GM18498 (cell line): ENCODE measurements around the gene TBCCD1.
"Not testable (repeated sequence)": the region's sequence is repeated elsewhere in the genome, so short reads cannot be mapped to it uniquely, and the experiment has no call there.

Source experiments
- ATAC-seq: cut with Tn5 transposase; IDR thresholded peaks from one replicate; pipeline ENCODE4 v1.9.1; 2021; ENCODE audit warnings: mild to moderate bottlenecking, moderate library complexity; ENCODE audit not compliant: unreplicated experiment

The TBCCD1 gene

DNA sequence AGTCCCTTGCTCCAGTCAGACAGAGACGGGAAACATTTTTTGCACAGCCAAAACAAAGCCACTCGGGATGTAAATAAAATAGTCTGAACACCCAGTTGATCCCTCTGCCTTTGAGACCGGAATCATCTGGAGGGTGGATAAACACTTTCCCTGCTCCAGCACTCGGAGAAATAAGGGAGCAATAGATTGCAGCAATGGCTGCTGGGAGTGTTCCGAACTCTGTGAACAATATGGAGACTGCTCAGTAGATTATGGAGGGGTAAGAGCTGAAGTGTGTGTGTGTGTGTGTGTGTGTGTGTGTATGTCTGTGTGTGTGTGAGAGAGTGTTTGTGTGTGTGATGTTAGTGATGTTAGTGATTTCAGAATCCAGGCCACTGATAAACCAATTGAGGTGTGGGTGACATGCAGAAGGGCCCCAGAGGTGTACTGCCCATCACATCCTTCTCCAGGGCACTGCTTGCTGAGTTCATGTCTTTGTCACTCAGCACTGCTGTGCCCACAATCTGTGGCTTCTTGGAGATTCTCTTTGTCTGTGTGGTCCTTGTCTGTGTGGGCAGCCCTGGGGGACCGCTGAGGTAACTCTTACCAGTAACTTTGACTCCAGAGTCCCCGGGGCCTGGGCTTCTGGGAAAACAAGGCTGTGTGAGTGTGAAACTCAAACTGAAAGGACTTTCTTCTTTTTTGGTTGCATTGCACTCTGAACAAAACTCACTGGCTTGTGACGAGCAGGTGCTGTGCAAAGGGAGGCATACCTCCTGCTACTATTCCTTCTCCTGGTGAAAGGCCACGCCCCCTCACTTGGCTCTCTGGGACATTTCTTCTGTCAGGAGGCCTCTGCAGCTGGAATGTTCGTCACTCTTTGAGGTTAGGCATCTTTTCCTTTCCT lies 45.9 kb downstream of the TBCCD1 start:
- peak; percentile 59 for ATAC-seq

DNA sequence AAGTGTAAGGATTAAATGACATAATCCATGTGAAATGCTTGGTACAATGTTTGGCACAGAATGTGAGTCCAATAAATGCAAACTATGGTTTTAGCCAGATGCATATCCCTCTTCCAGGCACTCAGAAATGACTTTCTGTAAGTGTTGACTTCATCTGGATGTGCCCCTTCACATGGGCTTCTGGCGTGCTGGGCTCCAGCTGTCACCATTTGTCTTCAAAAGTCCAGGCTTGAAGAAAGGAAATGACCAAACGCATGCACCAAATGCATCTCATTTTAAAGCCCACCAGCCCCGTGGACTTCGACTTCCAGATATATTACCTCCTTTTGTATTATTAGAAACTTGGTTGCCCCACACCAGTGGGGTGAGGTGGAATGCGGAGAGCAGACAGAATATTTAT lies 46.7 kb downstream of the TBCCD1 start:
- no peak for ATAC-seq

- peak; percentile 53 for ATAC-seq
These were observed 48.0 kb downstream of the TBCCD1 start for GRCh38 chr3:186519021-186519658.

DNA sequence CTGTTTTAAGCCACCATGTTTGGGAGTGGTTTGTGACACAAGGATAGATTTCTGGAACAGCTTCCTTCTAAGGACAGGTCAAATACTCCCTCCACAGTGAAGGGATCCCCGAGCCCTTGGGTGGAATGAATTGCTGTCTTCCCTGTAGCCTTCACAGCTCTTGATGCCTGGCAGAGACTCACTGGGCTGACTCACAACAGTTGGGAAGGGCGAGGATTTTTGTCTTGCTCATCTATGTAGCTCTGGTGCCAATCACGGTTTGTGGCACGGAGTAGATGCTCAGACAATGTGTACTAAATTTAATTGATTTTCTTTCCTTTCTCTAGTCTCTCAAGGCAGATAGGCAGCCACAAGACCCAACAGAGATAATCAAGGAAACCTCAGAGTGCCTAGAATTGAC lies 49.9 kb downstream of the TBCCD1 start:
- no peak for ATAC-seq

DNA sequence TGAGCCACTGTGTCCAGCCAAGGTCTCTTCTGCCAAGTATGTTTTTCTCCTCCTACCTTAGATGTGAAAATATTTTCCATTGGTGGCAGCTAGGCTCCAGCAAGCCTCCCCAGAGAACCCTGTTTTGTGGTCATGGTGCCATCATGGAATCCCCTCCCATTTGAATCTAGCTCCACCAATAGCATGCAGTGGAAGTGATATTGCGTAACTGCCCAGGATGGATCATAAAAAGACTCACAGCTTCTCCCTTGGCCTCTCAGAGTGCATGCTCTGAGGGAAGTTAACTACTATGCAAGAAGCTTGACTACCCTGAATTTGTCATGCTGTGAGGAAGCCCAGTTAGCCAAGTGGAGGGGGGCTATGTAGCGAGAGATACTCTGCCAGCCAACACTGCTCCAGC lies 50.5 kb downstream of the TBCCD1 start:
- no peak for ATAC-seq

GRCh38 chr3:186515125-186515524 lies 52.0 kb downstream of the TBCCD1 start:
- ATAC-seq = no peak

GRCh38 chr3:186514296-186515002 lies 52.7 kb downstream of the TBCCD1 start:
- no peak for ATAC-seq

DNA sequence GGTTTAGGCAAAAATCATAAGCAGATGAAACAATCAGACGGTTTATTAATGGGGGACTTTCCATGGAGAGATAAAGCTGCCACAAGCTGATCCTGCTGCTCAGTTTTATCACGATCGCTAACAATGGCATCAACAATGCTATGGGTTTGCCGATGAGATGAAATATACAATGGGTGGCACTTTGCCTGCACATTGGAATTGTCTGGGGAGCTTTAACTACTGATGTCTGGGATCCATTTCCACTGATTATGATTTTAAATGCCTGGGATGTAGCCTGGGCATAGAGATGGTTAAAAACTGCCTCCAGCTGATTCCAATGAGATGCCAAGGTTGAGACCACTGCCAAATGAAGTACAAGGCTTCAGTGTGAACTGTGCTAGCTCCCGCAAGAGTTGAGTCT lies 53.8 kb downstream of the TBCCD1 start:
- no peak for ATAC-seq

DNA sequence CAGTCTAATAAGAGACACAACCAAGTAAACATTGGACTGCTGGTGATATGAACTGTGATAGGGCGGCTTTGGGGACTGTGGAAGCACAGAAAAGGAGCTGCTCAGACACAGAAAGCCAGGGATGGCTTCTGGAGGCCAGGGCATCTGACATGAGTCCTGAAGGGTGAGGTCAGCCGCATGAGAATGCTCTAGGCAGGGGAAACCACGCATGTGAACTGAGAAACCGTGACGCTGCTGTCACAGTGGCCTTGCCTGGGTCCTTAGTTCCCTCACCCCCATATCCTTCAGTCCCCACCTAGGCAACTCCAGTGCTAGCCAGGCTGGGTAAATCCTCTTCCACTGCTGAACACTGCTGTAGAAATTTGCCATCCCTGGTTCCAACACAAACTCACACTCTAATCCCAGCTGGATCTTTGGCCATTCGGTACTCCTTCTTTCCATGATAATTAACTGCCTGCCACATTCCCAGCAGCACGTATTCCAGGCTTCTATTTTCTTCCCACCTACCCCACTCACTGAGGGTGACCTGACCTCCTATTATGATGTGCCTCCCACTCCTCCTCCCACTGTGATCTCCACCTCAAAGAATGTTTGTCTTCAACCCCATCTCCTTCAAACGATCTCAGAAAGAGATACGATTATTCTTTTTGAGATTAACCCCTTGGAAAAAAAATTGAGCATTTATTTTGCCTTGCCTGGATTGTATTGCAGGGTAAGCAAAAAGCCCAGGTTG lies 54.4 kb downstream of the TBCCD1 start:
- no peak for ATAC-seq

DNA sequence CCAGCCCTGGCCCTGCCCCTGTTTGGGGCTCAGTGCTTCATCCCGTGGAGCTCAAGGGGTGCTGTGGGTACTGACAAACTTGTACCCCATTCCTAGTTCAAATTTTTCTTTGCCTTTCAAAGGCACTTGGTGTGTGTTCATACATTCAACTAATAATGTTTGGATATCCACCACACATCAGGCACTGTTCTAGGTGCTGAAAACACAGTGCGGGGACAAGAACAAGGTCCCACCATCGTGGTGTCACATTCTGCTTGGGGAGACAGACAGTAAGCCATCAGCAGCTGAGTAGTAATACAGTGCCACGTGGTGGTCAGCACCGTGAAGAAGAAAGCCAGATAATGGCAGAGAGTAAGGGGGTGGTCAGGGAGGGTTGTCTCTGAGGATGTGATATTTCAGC lies 55.4 kb downstream of the TBCCD1 start:
- ATAC-seq = no peak

DNA sequence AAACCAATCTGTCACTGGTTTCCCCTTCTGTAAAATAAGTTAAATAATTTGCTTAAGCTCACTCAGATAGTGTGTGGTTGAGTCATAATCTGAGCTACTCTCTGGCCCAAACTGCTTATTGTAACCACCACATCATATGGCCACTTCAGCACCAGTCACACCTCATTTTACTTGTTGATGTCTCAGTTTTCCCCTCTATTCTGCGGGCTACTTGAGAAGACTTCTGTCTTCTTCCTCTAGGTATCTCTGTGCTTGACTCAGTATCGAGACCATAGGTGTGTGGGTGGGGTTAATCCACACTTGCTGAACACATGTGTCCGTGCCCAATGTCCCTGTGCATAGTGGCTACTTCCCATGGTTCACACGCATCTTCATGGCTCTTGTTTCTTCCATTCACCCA lies 55.9 kb downstream of the TBCCD1 start:
- ATAC-seq = peak; percentile 81

- peak; percentile 31 for ATAC-seq
These were observed 56.6 kb downstream of the TBCCD1 start for GRCh38 chr3:186510374-186511079.

DNA sequence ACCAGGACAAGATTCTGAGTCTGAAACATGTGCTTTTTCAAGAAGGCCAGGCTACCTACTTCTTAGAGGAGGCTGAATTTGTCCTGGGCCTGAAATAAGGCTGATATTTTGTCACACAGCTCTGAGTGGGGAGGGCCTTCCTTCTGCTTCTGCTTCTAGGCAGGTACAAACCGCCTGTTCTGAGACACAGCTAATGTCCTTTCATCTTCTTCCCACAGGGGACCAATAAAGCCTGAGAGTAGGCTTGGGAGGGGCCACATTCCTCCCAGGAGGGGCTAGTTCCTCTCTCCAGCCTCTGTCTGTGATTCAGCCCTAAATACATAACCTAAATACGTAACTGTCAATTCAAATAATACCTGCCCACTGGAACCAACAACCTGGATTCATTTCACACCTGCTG lies 57.7 kb downstream of the TBCCD1 start:
- no peak for ATAC-seq

GRCh38 chr3:186506857-186507256 lies 60.3 kb downstream of the TBCCD1 start:
- ATAC-seq = no peak

DNA sequence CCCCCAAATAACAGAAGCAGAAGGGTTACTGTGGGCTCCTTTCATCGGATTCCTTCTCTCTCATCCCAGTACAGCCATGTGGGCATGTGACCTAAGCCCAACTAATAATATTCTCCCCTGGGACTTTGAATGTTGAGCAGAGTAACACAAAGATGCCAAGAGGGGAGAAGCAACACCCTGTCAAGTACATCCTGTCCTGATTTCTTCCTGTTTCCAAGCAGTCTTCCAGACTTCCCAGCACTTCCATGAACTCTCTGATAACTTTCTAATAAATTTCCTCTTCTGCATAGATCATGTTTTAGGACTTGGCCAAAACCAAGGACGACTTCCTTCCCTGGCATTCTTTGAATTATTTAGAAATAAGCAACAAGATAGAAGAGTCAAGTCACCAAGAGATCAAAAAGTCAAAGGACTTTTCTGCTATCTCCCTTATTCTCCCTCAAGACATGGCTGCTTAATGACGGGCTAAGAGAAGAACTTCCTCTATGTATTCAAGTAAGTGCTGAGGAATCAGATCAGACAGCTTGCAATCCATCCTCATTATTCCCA lies 60.9 kb downstream of the TBCCD1 start:
- ATAC-seq = no peak

- ATAC-seq = no peak
These were observed 64.0 kb downstream of the TBCCD1 start for GRCh38 chr3:186502966-186503712.

- ATAC-seq = no peak
These were observed 64.8 kb downstream of the TBCCD1 start for GRCh38 chr3:186502138-186502948.

DNA sequence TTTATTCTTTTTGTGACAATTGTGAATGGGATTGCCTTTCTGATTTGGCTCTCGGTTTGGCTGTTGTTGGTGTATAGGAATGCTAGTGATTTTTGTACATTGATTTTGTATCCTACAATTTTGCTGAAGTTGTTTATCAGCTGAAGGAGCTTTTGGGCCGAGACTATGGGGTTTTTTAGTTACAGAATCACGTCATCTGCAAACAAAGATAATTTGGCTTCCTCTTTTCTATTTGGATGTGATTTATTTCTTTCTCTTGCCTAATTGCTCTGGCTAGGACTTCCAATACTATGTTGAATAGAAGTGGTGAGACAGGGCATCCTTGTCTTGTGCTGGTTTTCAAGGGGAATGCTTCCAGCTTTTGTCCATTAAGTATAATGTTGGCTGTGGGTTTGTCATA lies 67.2 kb downstream of the TBCCD1 start:
- ATAC-seq = not testable (repeated sequence)

DNA sequence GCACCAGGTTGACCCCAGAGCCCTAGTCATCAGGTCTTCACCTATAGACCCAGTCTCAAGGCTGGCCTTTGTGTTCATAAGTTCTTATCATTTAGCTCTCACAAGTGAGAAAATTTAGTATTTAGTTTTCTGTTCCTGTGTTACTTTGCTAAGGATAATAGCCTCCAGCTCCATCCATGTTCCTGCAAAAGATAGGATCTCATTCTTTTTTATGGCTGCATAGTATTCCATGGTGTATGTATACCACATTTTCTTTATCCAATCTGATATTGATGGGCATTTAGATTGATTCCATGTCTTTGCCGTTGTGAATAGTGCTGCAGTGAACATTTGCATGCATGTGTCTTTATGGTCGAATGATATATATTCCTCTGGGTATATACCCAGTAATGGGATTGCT lies 69.1 kb downstream of the TBCCD1 start:
- not testable (repeated sequence) for ATAC-seq
